ENCODE data around the gene SPIC. TPM values are rescaled to one million over a fixed set of nuclear protein-coding genes. Genes with fewer than 3 reads are reported as not detected.

Gene SPIC
- total and polyA plus RNA-seq, 2 of the 8 experiments (the other 6 are each of a cell fraction or from before 2014, with no cell fraction given): not detected

DNA sequence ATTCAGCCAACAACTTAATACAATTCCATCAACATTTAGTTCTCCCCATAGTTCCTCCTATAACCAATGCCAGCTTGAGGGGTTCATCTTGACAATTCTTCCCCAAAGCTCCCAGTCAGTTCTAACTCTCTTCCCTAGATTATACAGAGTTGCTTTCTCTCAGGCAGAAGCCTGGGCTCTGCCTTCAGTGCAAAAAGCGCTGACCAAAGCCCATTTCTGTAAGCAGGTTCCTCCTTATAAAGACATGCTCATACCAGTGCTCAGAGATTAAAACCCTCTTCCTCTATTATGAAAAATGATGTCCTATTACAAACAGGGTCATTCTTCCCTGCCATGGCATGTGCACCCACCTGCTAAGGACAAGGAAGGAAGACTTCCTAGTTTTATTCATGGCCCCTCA is 16.2 kb downstream of the SPIC start (continued):
- TF ChIP-seq CHD7 (IDR thresholded peaks at IDR 0.05; ENCODE audit: insufficient replicate concordance, low read length) (no peak), SIRT6 (IDR thresholded peaks at IDR 0.05; ENCODE audit: low read length) (no peak), MAFK (IDR thresholded peaks at IDR 0.05; ENCODE audit: low read depth, low read length) (no peak), NANOG (IDR thresholded peaks at IDR 0.05; ENCODE audit: insufficient read depth, low read depth, low read length, poor library complexity, severe bottlenecking) (no peak)
